ENCODE measurements around the gene STAC. TPM values are rescaled to one million over a fixed set of nuclear protein-coding genes. Genes with fewer than 3 reads are reported as not detected.

The STAC gene
- total RNA-seq, 1 donor from 2014 or later = 49.1 TPM

DNA sequence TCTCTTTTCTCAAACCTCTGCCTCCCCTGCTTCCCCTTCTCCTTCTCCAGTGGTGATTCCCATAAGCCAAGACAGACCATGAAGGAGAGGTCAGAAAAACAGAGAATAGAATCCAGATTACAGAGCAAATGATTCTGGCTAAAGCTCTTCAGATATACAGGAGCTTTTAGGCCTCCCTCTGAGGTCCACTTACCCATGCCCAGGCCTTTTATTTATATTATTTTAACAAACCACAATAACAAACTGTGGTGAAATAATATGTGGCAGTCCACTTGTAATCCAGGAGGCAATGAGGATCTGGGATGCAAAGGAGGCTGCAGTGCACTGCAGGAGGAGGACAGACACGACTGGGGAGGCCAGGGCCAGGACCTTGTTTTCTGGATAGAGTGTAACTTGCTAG is 104.1 kb downstream of the STAC start:
- Histone ChIP-seq H3K9ac (ENCODE audit: low read depth in 1 of 3, low read length in 3 of 3) (no peak overlapping the region), H3K4me3 (ENCODE audit: low read length in 3 of 3) (no peak overlapping the region), H3K4me1 (ENCODE audit: control insufficient read depth in 3 of 3, insufficient read depth in 3 of 3, low read length in 3 of 3) (no peaks in the 10 kb centered on the region), H3K9me3 (ENCODE audit: control insufficient read depth in 3 of 3, low read length in 3 of 3) (no peaks in the 10 kb centered on the region), H3K27ac (ENCODE audit: low read depth, low read length) (no peak overlapping the region), H3K27me3 (ENCODE audit: control insufficient read depth in 3 of 3, insufficient read depth in 3 of 3, low read length in 3 of 3) (no peaks in the 10 kb centered on the region), H3K36me3 (ENCODE audit: control insufficient read depth in 3 of 3, insufficient read depth in 3 of 3, low read length in 3 of 3) (peaks cover 0 to 3% (median 0%) of the 10 kb centered on the region in 3 donors)

DNA sequence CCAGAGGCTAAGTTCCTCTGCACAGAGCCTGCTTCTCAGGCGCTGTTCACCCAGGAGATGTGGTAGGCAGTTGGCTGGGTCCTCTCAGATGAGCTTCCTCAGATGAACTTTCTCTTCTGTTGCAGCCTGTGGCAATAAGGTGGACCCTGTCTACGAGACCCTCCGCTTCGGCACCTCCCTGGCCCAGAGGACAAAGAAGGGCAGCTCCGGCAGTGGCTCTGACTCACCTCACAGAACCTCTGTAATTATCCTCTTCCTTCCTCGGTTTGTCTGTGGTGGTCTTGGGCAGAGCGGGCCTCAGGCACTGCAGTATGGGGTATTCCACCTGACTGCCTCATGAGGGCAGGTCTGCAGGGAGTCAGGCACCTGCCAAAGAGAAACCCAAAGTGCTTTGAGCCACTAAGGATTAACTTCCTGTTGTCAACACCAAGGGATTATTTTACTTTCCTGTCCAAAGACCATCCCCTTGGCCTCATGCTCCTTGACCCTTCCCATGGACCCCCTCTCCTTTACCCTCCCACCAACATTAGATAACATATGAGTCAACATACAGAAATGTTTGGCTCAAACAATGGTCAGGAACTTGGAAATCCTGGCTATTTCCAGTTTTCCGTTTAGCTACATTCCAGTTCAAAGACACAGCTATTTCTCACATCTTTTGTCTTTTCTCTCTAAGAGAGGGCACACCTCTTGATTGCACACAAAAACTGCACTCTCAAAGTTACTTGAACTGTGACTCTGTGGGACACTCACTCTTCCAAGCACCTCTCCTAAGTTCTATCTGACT is 105.9 kb downstream of the STAC start:
- Histone ChIP-seq H3K4me3 (ENCODE audit: low read length in 3 of 3) (no peak overlapping the region), H3K36me3 (ENCODE audit: control insufficient read depth in 3 of 3, insufficient read depth in 3 of 3, low read length in 3 of 3) (peaks cover 0 to 3% (median 0%) of the 10 kb centered on the region in 3 donors), H3K9ac (ENCODE audit: low read depth in 1 of 3, low read length in 3 of 3) (no peak overlapping the region), H3K4me1 (ENCODE audit: control insufficient read depth in 3 of 3, insufficient read depth in 3 of 3, low read length in 3 of 3) (no peaks in the 10 kb centered on the region), H3K27me3 (ENCODE audit: control insufficient read depth in 3 of 3, insufficient read depth in 3 of 3, low read length in 3 of 3) (no peaks in the 10 kb centered on the region), H3K27ac (ENCODE audit: low read depth, low read length) (no peak overlapping the region), H3K9me3 (ENCODE audit: control insufficient read depth in 3 of 3, low read length in 3 of 3) (no peaks in the 10 kb centered on the region)

DNA sequence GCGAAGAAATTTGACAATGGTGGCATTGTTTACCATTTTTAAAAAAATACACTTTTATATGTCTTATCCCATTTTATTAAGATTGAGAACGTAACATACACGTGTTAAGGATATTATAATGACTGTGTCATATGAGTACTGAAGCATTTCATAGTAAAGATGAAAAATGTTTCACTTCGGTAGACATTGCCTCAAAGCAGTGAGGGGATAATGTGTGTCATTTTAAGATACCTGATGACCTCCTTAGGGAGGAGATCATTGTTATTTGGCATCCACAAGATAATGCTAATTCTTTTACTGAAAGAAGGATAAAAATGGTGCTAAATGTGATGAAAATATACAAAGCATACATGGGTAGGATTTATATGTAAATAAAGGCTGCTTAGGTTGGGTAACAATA is 107.3 kb downstream of the STAC start:
- no peaks in the 10 kb centered on the region for H3K27me3 ChIP-seq (ENCODE audit: control insufficient read depth in 3 of 3, insufficient read depth in 3 of 3, low read length in 3 of 3)
- no peak overlapping the region for H3K9ac ChIP-seq (ENCODE audit: low read depth in 1 of 3, low read length in 3 of 3)
- peaks cover 0 to 3% (median 0%) of the 10 kb centered on the region in 3 donors for H3K36me3 ChIP-seq (ENCODE audit: control insufficient read depth in 3 of 3, insufficient read depth in 3 of 3, low read length in 3 of 3)
- no peak overlapping the region for H3K27ac ChIP-seq (ENCODE audit: low read depth, low read length)
- H3K4me3 ChIP-seq (ENCODE audit: low read length in 3 of 3) = no peak overlapping the region
- H3K4me1 ChIP-seq (ENCODE audit: control insufficient read depth in 3 of 3, insufficient read depth in 3 of 3, low read length in 3 of 3) = no peaks in the 10 kb centered on the region
- H3K9me3 ChIP-seq (ENCODE audit: control insufficient read depth in 3 of 3, low read length in 3 of 3) = no peaks in the 10 kb centered on the region

DNA sequence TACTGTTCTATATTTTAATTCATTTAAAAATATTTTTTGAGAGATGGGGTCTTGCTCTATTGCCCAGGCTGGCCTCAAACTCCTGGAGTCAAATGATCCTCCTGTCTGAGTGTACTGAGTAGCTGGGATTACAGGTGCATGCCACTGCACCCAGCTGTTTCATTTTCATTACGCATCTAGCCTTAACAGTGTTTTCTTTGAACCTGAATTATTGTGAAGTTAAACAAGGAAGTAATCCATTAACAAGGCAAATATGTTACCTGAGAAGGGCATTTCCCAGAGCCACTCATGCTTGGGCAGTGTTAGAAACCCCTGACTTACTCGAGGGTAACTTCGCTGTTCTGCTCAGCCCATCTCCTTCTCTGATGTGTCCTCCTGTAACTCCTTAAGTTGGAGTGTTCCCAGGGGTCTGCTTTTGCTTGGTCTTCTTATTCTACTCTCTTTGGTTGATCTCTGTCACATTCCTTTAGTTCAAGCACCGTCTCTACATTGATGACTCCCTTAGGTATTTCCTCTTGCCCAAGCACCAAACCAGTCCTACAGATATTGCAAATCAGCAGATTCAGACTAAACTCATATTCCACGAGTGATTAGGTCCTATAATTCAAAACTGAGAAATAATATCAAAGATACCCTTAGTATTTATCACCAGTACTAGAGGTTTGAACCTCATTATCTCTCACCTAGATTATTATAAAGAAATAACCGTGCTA is 107.9 kb downstream of the STAC start:
- H3K4me3 ChIP-seq (ENCODE audit: low read length in 3 of 3) = no peak overlapping the region
- peaks cover 0 to 3% (median 0%) of the 10 kb centered on the region in 3 donors for H3K36me3 ChIP-seq (ENCODE audit: control insufficient read depth in 3 of 3, insufficient read depth in 3 of 3, low read length in 3 of 3)
- no peaks in the 10 kb centered on the region for H3K9me3 ChIP-seq (ENCODE audit: control insufficient read depth in 3 of 3, low read length in 3 of 3)
- H3K27ac ChIP-seq (ENCODE audit: low read depth, low read length) = no peak overlapping the region
- H3K27me3 ChIP-seq (ENCODE audit: control insufficient read depth in 3 of 3, insufficient read depth in 3 of 3, low read length in 3 of 3) = no peaks in the 10 kb centered on the region
- no peak overlapping the region for H3K9ac ChIP-seq (ENCODE audit: low read depth in 1 of 3, low read length in 3 of 3)
- H3K4me1 ChIP-seq (ENCODE audit: control insufficient read depth in 3 of 3, insufficient read depth in 3 of 3, low read length in 3 of 3) = no peaks in the 10 kb centered on the region

DNA sequence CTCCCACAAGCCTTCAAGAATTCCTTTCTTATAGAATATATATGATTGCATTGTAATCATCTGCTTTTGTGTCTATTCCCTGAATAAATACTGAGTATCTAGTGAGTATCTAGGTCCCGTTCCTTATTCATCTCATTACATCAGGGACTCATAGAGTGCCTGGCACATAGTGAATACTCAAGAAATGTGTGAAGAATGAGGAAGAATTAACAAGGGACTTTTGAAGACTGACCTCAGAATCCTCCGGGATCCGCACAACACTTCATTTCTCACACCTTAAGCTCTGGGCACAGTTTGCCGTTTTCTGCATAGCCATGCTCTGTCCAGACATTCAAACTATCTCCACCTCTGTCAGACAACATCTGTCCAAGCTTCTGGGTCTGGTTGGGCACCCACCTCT is 108.8 kb downstream of the STAC start:
- no peak overlapping the region for H3K27ac ChIP-seq (ENCODE audit: low read depth, low read length)
- H3K36me3 ChIP-seq (ENCODE audit: control insufficient read depth in 3 of 3, insufficient read depth in 3 of 3, low read length in 3 of 3) = peaks cover 0 to 3% (median 0%) of the 10 kb centered on the region in 3 donors
- no peaks in the 10 kb centered on the region for H3K4me1 ChIP-seq (ENCODE audit: control insufficient read depth in 3 of 3, insufficient read depth in 3 of 3, low read length in 3 of 3)
- no peak overlapping the region for H3K9ac ChIP-seq (ENCODE audit: low read depth in 1 of 3, low read length in 3 of 3)
- H3K27me3 ChIP-seq (ENCODE audit: control insufficient read depth in 3 of 3, insufficient read depth in 3 of 3, low read length in 3 of 3) = no peaks in the 10 kb centered on the region
- no peaks in the 10 kb centered on the region for H3K9me3 ChIP-seq (ENCODE audit: control insufficient read depth in 3 of 3, low read length in 3 of 3)
- no peak overlapping the region for H3K4me3 ChIP-seq (ENCODE audit: low read length in 3 of 3)

DNA sequence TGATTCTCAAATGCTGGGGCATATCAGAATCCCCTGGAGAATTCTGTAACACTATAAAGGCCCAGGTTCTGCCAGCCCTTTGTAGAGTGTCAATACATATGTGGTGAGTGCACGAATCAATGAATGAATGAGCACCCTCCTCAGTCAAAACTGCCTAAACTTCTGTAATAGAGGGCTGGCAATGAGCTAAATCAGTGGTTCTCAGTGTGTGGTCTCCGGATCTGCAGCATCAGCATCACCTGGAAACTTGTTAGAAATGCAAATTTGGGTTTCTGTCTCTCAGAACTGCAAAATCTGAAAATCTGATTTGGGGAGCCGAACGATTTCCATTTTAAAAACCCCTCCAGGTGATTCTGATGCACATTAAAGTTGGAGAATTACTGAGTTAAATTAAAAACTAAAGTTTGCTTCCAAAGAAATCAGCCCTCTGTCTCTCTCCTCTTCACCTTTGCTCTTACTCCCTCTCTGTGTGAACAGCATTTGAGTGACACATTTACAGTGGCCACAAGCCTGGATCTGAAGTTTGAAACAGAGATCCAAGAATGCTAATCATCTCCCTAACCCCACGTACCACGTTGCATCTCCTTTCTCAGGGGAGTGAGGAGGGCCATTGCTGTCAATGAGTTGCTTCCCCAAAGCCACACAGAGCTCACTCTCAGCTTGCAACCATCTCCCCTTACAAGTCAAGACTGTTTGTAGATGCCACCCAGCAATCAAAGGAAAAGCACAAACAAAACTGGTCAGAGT is 109.5 kb downstream of the STAC start:
- no peak overlapping the region for H3K9ac ChIP-seq (ENCODE audit: low read depth in 1 of 3, low read length in 3 of 3)
- peaks cover 0 to 3% (median 0%) of the 10 kb centered on the region in 3 donors for H3K36me3 ChIP-seq (ENCODE audit: control insufficient read depth in 3 of 3, insufficient read depth in 3 of 3, low read length in 3 of 3)
- H3K4me3 ChIP-seq (ENCODE audit: low read length in 3 of 3) = no peak overlapping the region
- no peaks in the 10 kb centered on the region for H3K27me3 ChIP-seq (ENCODE audit: control insufficient read depth in 3 of 3, insufficient read depth in 3 of 3, low read length in 3 of 3)
- peaks cover 0 to 3% (median 0%) of the 10 kb centered on the region in 3 donors for H3K4me1 ChIP-seq (ENCODE audit: control insufficient read depth in 3 of 3, insufficient read depth in 3 of 3, low read length in 3 of 3)
- no peaks in the 10 kb centered on the region for H3K9me3 ChIP-seq (ENCODE audit: control insufficient read depth in 3 of 3, low read length in 3 of 3)
- H3K27ac ChIP-seq (ENCODE audit: low read depth, low read length) = no peak overlapping the region

DNA sequence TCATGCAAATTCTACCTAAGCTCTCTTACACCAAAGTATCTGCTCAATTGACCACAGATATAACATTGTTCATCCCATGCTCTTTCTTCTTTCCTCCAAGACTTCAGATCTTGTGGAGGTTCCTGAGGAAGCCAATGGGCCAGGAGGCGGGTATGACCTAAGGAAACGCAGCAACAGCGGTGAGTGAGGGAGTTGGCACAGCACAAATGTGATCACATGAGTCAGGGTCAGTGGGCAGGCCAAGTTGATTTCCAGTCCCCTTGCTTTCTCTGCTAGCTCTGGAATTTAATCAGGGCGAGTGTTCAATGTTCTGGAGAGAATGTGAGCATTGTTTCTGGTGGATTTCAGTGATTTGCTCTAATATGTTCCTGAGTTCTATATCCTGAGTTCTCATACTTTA is 112.7 kb downstream of the STAC start:
- Histone ChIP-seq H3K9ac (ENCODE audit: low read depth in 1 of 3, low read length in 3 of 3) (no peak overlapping the region), H3K4me1 (ENCODE audit: control insufficient read depth in 3 of 3, insufficient read depth in 3 of 3, low read length in 3 of 3) (peaks cover 0 to 7% (median 0%) of the 10 kb centered on the region in 3 donors), H3K27me3 (ENCODE audit: control insufficient read depth in 3 of 3, insufficient read depth in 3 of 3, low read length in 3 of 3) (no peaks in the 10 kb centered on the region), H3K4me3 (ENCODE audit: low read length in 3 of 3) (no peak overlapping the region), H3K36me3 (ENCODE audit: control insufficient read depth in 3 of 3, insufficient read depth in 3 of 3, low read length in 3 of 3) (no peaks in the 10 kb centered on the region), H3K27ac (ENCODE audit: low read depth, low read length) (no peak overlapping the region), H3K9me3 (ENCODE audit: control insufficient read depth in 3 of 3, low read length in 3 of 3) (no peaks in the 10 kb centered on the region)

DNA sequence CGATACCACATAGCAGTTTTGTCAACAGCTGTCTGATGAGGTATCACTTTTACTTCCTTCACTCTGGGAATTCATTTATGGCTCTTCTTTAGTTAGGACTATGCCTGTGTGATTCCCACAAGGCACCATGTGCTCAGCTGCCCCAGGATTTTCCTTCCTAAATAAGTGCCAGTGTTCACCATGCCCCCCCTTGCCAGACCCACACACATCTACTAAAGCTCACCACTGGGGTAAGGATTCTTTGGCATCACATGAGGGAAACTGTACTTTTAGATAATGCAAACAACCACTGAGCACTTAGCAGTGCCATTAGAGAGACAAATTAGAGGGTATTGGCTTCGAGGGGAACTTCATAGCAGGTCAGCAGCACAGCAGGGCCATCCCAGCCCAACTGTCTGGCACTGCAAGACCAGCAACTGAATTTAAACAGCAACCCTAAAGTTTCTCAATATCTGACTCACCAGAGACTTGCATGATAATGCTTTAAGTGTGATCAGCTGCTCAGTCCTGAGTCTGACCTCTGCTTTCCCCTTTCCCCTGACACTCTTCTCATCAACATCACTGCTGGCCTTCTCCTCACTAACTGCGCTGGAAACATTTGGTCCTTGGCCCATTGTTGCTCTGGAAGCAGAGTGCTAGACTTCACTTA is 114.3 kb downstream of the STAC start:
- no peak overlapping the region for H3K4me3 ChIP-seq (ENCODE audit: low read length in 3 of 3)
- H3K36me3 ChIP-seq (ENCODE audit: control insufficient read depth in 3 of 3, insufficient read depth in 3 of 3, low read length in 3 of 3) = no peaks in the 10 kb centered on the region
- no peaks in the 10 kb centered on the region for H3K9me3 ChIP-seq (ENCODE audit: control insufficient read depth in 3 of 3, low read length in 3 of 3)
- H3K9ac ChIP-seq (ENCODE audit: low read depth in 1 of 3, low read length in 3 of 3) = no peak overlapping the region
- H3K4me1 ChIP-seq (ENCODE audit: control insufficient read depth in 3 of 3, insufficient read depth in 3 of 3, low read length in 3 of 3) = peaks cover 0 to 7% (median 0%) of the 10 kb centered on the region in 3 donors
- H3K27me3 ChIP-seq (ENCODE audit: control insufficient read depth in 3 of 3, insufficient read depth in 3 of 3, low read length in 3 of 3) = no peaks in the 10 kb centered on the region
- H3K27ac ChIP-seq (ENCODE audit: low read depth, low read length) = peak overlapping the region; percentile 55

DNA sequence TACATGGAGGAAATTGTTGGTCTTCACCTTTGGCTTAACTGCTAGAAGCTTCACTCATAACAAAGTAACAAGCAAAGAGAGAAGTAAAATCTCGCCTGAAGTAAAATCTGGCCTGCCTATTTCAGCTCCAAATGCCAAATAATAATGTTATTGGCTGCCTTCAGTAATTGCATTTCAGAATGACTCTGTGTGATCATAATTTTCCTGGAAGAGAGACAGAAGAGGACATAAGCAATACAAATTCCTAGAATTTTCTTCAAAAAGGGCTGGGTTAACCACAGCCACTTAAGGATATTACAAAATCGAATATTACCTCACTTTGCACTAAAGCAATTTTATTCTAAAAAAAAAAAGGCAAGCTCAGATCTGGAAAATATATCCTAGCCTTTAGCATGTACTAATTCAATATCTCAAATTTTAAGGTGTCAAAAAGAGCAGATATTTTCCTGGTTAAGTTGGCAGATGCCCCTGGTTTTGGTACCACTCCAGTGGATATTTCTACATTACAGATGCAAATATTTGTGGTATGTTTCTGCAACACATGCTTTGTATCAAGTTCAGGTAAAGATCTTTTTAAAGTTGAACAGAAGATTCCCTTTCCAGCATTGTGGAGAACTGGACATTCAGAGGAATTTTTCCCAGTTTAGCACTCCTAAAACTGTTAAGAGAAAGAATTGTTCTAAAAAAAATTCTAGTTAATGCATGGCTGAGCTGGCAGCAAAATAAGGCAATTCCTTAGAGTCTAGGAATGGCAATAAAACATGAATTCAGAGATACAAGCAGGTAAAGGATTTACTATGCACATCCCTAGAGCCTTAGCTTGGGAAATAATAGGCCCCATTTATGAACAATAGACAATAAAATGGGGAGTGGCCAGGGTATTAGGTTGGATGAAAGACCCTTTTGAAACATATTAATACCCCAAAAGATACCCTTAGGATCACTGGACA is 116.7 kb downstream of the STAC start:
- Histone ChIP-seq H3K9me3 (ENCODE audit: control insufficient read depth in 3 of 3, low read length in 3 of 3) (no peaks in the 10 kb centered on the region), H3K36me3 (ENCODE audit: control insufficient read depth in 3 of 3, insufficient read depth in 3 of 3, low read length in 3 of 3) (no peaks in the 10 kb centered on the region), H3K27ac (ENCODE audit: low read depth, low read length) (no peak overlapping the region), H3K9ac (ENCODE audit: low read depth in 1 of 3, low read length in 3 of 3) (no peak overlapping the region), H3K27me3 (ENCODE audit: control insufficient read depth in 3 of 3, insufficient read depth in 3 of 3, low read length in 3 of 3) (no peaks in the 10 kb centered on the region), H3K4me3 (ENCODE audit: low read length in 3 of 3) (no peak overlapping the region), H3K4me1 (ENCODE audit: control insufficient read depth in 3 of 3, insufficient read depth in 3 of 3, low read length in 3 of 3) (peaks cover 0 to 7% (median 0%) of the 10 kb centered on the region in 3 donors)

All from skeletal muscle tissue (tissue), 4 donors.